WTC11 (cell line): ENCODE results near the gene HS3ST3A1. TPM values are rescaled to one million over a fixed set of nuclear protein-coding genes. Genes with fewer than 3 reads are reported as not detected.

Experiments used
- ATAC-seq: fragments of 200-7000 bp; cut with Tn5 transposase; 2 replicates; pipeline ENCODE4 v1.10.0; 2021; ENCODE audit warnings: mild to moderate bottlenecking, moderate library complexity
- CTCF ChIA-PET: fragments of 300-600 bp; sonication (Branson Sonifier 250); formaldehyde crosslinking; loops from one replicate; lab custom pipeline; 2021; ENCODE audit warnings: antibody characterized with exemption; lab: Charles Lee
- POLR2A ChIA-PET: fragments of 350-600 bp; sonication (Branson Sonifier 250); formaldehyde crosslinking; loops from one replicate; lab custom pipeline; 2021; ENCODE audit warnings: antibody characterized with exemption; lab: Charles Lee
- DNase-seq: peaks from one replicate; pipeline ENCODE4 v3.0.0; 2021; ENCODE audit warnings: low spot score
- H3K27ac Mint-ChIP-seq: 2 replicates; pipeline ENCODE4 v1.8.0; 2021; ENCODE audit warnings: mixed read lengths
- H3K27me3 Mint-ChIP-seq: 2 replicates; pipeline ENCODE4 v1.8.0; 2021; ENCODE audit warnings: low read depth, mild to moderate bottlenecking, moderate library complexity, mixed read lengths
- H3K36me3 Mint-ChIP-seq: 2 replicates; pipeline ENCODE4 v1.8.0; 2021; ENCODE audit warnings: mixed read lengths
- H3K4me1 Mint-ChIP-seq: 2 replicates; pipeline ENCODE4 v1.8.0; 2022; ENCODE audit warnings: mixed read lengths
- H3K4me3 Mint-ChIP-seq: 2 replicates; pipeline ENCODE4 v1.8.0; 2021; ENCODE audit warnings: mild to moderate bottlenecking, moderate library complexity, mixed read lengths
- H3K9me3 Mint-ChIP-seq: 2 replicates; pipeline ENCODE4 v1.8.0; 2021; ENCODE audit warnings: mixed read lengths
- AFF4 ChIP-seq: sonication (generic); formaldehyde crosslinking; IDR thresholded peaks from 2 replicates; pipeline ENCODE4 v1.8.1; 2023; ENCODE audit warnings: mild to moderate bottlenecking, missing genetic modification reagents, borderline replicate concordance
- CBFB ChIP-seq: sonication (generic); formaldehyde crosslinking; IDR thresholded peaks from 2 replicates; pipeline ENCODE4 v1.8.1; 2022; ENCODE audit warnings: mild to moderate bottlenecking, low read depth, missing genetic modification reagents
- CREB1 ChIP-seq: sonication (generic); formaldehyde crosslinking; IDR thresholded peaks from 2 replicates; pipeline ENCODE4 v1.8.0; 2023; ENCODE audit warnings: mild to moderate bottlenecking, missing genetic modification reagents
- E2F4 ChIP-seq: sonication (generic); formaldehyde crosslinking; IDR thresholded peaks from 2 replicates; pipeline ENCODE4 v1.8.1; 2022; ENCODE audit warnings: low read depth, mild to moderate bottlenecking, moderate library complexity, missing genetic modification reagents, borderline replicate concordance
- GRHL2 ChIP-seq: fragments of 250-450 bp; sonication (Bioruptor Pico); IDR thresholded peaks from 2 replicates; pipeline ENCODE4 v1.8.0; 2022; ENCODE audit warnings: mild to moderate bottlenecking, moderate library complexity; ENCODE audit not compliant: insufficient replicate concordance, severe bottlenecking
- IRF1 ChIP-seq: sonication (generic); formaldehyde crosslinking; IDR thresholded peaks from 2 replicates; pipeline ENCODE4 v1.8.0; 2023; ENCODE audit warnings: missing genetic modification reagents
- KAT7 ChIP-seq: sonication (generic); formaldehyde crosslinking; IDR thresholded peaks from 2 replicates; pipeline ENCODE4 v1.8.1; 2023; ENCODE audit warnings: missing genetic modification reagents, mild to moderate bottlenecking, borderline replicate concordance
- MLX ChIP-seq: sonication (generic); formaldehyde crosslinking; IDR thresholded peaks from 2 replicates; pipeline ENCODE4 v1.8.1; 2023; ENCODE audit warnings: mild to moderate bottlenecking, missing genetic modification reagents, moderate library complexity
- PRDM15 ChIP-seq: sonication (generic); formaldehyde crosslinking; IDR thresholded peaks from 2 replicates; pipeline ENCODE4 v1.8.0; 2022; ENCODE audit warnings: missing genetic modification reagents
- PRRX2 ChIP-seq: fragments of 250-450 bp; sonication (Bioruptor Pico); IDR thresholded peaks from 2 replicates; pipeline ENCODE4 v1.8.0; 2021; ENCODE audit warnings: mild to moderate bottlenecking
- SP1 ChIP-seq: sonication (generic); formaldehyde crosslinking; conservative IDR thresholded peaks from 2 replicates; pipeline ENCODE4 v1.8.1; 2022; ENCODE audit warnings: missing genetic modification reagents
- TEAD1 ChIP-seq: sonication (generic); formaldehyde crosslinking; IDR thresholded peaks from 2 replicates; pipeline ENCODE4 v1.8.0; 2022; ENCODE audit warnings: mild to moderate bottlenecking, missing genetic modification reagents
- USF2 ChIP-seq: sonication (generic); formaldehyde crosslinking; IDR thresholded peaks from 2 replicates; pipeline ENCODE4 v1.8.1; 2023; ENCODE audit warnings: mild to moderate bottlenecking, missing genetic modification reagents, moderate library complexity
- ZNF423 ChIP-seq: fragments of 250-450 bp; sonication (Bioruptor Pico); IDR thresholded peaks from 2 replicates; pipeline ENCODE4 v2.1.2; 2022; ENCODE audit warnings: mild to moderate bottlenecking, moderate library complexity
- ZNF532 ChIP-seq: fragments of 250-450 bp; sonication (Bioruptor Pico); IDR thresholded peaks from 2 replicates; pipeline ENCODE4 v1.9.0; 2021; ENCODE audit warnings: mild to moderate bottlenecking, borderline replicate concordance
- total RNA-seq: library from RNA; stranded (reverse); gene quantifications from 3 replicates; pipeline ENCODE4 v1.2.3, GENCODE V29; 2021

The HS3ST3A1 gene
- total RNA-seq, 1 experiment from 2014 or later, result 9.7 TPM

- ChIA-PET CTCF (interaction anchor here (0.6 kb wide), 1 partner anchor 935 kb away, joined by 3 read pairs; no protein-coding TSS in a partner anchor), POLR2A (no interaction called here)
- no peak overlapping the region for H3K27ac Mint-ChIP-seq
- ATAC-seq (no peak), DNase-seq (no peak)
- no peak overlapping the region for H3K4me3 Mint-ChIP-seq
- TF ChIP-seq CREB1 (CRISPR knock-in tag) (no peak), AFF4 (CRISPR knock-in tag) (no peak), CBFB (CRISPR knock-in tag) (no peak), IRF1 (CRISPR knock-in tag) (no peak), TEAD1 (CRISPR knock-in tag) (no peak), PRDM15 (CRISPR knock-in tag) (no peak), E2F4 (CRISPR knock-in tag) (no peak), MLX (CRISPR knock-in tag) (no peak), ZNF532 (CRISPR knock-in tag) (no peak), KAT7 (no peak), ZNF423 (CRISPR knock-in tag) (no peak), GRHL2 (CRISPR knock-in tag) (no peak), USF2 (CRISPR knock-in tag) (no peak), SP1 (CRISPR knock-in tag) (no peak), PRRX2 (no peak)
- H3K27me3 Mint-ChIP-seq, result no peaks in the 10 kb centered on the region
- H3K36me3 Mint-ChIP-seq, result no peaks in the 10 kb centered on the region
- no peaks in the 10 kb centered on the region for H3K9me3 Mint-ChIP-seq
- H3K4me1 Mint-ChIP-seq, result peaks cover 16% of the 10 kb centered on the region
Measured at GRCh38 chr17:13646969-13647542, 45.3 kb upstream of the HS3ST3A1 start.
